Stimulated activated CD4-positive, alpha-beta T cell treated with anti-CD3 and anti-CD28 coated beads, TNF-alpha, amount 100 ng/mL, for 24 hours (primary cell): ENCODE results near the gene KRTAP10-7.
"Not testable (repeated sequence)": the region's sequence is repeated elsewhere in the genome, so short reads cannot be mapped to it uniquely, and the experiment has no call there.

Source experiments
- DNase-seq, 3 experiments: peaks; one replicate each; pipeline ENCODE4 v3.0.0-alpha.2; 2020; ENCODE audit warnings: low read depth in 3 of 3

KRTAP10-7 gene

DNA sequence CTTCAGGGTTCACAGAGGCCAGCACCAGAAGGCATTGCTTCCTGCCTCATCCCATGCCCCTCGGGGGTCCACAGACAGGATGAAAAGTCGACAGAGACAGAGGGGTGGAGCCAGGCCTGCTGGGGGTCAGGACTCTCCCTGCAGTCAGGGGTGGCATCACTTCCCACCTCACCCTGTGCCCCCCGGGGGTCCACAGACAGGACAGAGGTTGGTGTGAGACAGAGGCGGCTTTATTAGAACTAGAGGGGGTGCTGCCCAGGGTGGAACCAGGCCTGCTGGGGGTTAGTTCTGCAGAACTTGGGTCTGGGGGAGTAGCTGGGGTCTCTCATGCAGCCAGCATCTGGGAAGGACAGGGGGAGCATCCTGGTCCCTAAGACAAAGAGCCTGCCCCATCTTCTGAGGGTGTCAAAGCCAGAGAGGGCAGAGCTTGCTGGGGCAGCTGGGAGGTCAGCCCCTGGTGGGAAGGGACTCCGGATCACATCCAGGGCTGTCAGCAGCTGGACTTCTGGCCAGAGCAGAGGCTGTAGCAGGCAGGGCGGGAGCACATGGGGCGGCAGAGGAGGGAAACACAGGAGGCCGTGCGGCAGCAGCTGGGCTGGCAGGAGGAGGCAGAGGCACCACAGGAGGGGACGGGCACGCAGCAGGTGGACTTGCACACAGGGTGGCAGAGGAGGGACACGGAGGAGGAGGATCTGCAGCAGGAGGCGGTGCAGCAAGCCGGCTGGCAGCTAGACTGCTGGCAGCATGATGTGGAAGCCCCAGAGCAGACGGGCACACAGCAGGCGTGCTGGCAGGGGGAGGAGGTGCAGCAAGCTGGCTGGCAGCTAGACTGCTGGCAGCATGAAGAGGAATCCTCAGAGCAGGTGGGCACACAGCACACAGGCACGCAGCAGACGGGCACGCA lies 9.2 kb upstream of the KRTAP10-7 start:
- not testable (repeated sequence) for DNase-seq

DNA sequence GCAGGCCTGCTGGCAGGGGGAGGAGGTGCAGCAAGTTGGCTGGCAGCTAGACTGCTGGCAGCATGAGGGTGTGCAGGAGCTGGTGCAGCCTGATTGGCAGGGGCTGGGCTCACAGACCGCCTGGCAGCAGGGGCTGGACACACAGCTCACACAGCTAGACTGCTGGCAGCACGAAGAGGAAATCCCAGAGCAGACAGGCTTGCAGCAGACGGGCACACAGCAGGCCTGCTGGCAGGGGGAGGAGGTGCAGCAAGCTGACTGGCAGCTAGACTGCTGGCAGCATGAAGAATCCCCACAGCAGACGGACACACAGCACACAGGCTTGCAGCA lies 8.6 kb upstream of the KRTAP10-7 start:
- DNase-seq = not testable (repeated sequence)

- no peak for DNase-seq
These were observed 7.7 kb upstream of the KRTAP10-7 start, which contains the start of gene KRTAP10-6 for GRCh38 chr21:44592446-44593311. TSS of gene KRTAP10-6 (minus strand) at chr21:44592505. CDS start at chr21:44592484, 21 bp downstream.

DNA sequence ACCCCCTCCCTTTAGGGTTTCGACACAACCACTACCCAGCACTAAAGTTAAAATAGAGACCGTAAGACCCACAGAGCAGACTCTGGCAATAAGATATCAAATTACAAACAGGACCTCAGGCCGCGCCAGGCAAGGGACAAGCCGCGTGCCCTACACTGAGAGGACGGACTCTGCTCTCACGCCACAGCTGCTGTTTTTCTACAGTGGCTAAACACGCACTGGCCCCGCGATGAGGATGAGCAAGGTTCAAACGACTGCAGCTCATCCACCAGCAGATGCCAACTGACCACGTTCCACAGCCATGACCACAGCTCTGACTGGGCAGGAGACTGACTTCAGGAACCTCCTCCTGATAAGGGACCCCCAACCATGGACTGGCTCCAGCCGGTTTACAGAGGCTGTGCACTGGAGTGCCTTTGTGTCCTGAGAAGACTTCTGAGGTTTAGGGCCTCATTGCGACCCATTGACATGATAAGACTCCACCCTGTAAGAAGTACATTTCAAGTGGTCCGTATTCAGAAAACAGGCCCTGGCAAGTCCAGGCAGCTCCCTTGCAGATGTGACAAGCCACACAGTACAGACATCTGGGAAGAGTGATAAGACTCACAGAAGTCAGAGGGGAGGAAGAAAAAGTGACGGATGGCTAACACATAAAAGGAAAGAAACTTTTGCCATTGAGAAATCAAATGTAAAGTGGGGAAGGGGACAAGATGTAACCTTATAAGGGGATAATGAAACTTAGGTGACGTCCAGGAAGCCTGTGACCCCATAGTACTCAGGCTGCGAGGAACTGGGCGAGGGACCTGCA lies 6.6 kb upstream of the KRTAP10-7 start:
- DNase-seq = no peak

- no peak for DNase-seq
These were observed 5.9 kb upstream of the KRTAP10-7 start for GRCh38 chr21:44594406-44594916.

GRCh38 chr21:44595524-44595923 lies 4.9 kb upstream of the KRTAP10-7 start:
- DNase-seq = no peak

- no peak for DNase-seq
These were observed 4.2 kb upstream of the KRTAP10-7 start for GRCh38 chr21:44596068-44596725.

- DNase-seq = no peak
These were observed 2.3 kb upstream of the KRTAP10-7 start for GRCh38 chr21:44598061-44598460.

DNA sequence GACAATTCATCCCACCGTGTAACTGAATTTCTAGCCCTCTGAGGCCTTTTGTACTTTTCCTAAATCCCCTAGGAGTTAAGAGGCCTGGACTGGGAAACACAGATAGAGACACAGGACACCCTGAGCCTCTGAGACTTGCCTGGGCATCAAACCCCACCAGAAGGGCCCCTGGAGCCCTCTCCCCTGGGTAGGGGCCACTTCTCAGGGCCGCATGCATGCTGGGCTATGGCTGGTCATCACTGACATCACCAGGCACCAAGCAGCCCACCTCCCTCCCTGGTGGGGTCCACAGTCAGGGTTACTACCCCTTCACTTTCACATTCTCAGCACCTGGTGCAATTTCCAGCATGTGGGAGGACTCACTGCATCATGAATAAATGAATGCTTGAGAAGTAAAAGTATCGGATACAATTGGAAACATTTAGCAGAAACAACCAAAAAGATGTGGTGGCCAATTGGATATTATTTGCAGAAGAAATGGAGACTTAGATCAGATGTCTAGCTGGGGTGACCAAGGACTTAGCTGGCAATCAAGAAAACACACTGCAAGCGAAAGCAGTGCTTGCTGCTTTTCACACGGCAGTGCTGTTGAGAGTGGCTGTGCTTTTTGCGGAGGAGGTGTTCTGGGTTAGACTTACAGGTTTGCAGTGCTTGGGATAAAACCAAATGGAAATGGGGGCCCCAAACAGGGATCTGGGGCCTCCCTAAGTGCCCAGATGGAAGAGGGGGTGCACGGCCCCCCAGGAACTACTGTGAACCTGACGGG lies 950 bp upstream of the KRTAP10-7 start:
- no peak for DNase-seq

DNA sequence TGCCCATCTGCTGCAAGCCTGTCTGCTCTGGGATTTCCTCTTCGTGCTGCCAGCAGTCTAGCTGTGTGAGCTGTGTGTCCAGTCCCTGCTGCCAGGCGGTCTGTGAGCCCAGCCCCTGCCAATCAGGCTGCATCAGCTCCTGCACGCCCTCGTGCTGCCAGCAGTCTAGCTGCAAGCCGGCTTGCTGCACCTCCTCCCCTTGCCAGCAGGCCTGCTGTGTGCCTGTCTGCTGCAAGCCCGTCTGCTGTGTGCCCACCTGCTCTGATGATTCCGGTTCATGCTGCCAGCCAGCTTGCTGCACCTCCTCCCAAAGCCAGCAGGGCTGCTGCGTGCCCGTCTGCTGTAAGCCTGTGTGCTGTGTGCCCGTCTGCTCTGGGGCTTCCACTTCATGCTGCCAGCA lies 694 bp downstream of the KRTAP10-7 start:
- DNase-seq = not testable (repeated sequence)

DNA sequence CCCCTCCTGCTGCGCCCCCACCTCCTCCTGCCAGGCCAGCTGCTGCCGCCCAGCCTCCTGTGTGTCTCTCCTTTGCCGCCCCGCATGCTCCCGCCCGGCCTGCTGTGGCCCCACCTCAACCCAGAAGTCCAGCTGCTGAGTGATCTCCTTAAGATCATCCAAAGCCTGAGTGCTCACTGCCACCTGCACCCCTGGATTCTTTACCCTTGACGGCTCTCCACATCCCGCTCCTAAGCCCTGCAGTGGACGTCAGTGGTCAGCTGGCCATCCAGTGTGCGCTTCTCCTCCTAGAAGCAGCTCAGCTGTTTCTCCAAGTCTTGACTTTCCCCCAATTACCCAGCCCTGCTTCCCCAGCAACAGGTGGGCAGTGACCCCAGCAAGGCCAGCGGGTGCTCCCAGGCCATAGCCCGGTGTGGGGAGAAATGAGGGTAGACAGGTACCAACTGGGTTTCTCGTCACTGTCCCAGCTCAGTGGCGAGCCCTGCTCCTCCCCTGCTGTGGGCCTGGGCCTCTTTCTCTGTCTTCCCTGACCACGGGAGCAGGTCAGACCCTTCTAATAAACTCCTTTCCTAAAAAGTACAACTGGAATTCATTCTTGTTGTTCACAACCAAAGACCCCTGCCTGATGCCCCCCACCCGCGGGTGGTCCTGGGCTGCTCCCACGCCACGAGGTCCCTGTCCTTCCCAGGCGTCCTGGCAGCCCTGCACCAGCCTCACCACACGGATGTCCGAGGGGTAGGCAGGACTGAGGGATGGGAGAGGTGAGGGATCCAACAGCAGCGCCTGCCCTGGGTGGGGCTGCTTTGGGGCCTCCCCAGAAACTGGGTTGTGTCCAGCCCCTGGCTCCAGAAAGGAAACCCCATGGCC lies 1.4 kb downstream of the KRTAP10-7 start:
- DNase-seq = no peak

GRCh38 chr21:44602463-44602850 lies 2.1 kb downstream of the KRTAP10-7 start:
- DNase-seq = no peak

DNA sequence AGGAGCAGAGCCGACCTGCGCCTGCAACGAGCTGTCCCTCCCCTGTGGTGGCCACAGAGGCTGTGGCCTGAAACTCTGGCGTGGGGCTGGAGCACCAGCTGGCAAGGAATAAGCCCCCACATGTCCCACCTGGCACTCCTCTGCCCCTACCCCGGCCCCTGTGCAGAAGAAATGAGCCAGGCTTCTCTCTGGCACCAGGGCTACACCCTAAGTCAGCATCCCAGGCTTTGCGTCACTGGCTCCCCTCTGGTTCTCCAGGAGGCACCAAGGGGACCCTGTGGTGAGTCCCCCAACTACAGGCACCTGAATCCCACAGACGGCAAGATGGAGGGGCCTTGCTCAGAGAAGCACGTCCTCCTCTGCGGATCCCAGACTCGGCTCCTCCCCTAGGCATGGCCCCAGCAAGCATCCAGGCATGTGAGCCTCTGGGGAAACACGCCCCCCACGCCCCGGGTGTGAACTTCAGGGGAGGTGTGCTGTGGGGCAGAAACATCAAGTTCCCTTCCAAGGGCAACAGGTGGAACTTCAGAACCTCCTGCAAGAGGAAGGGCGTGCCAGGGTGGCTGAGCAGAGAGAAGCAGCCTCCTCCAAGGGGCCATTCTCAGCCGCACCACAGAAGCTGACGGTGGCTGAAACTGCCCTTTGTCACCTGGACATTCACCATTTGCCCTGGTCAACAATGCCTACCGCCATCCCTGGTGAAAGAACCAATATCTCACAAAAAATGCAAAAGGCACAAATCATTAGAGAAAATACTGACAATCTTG lies 2.9 kb downstream of the KRTAP10-7 start:
- no peak for DNase-seq

DNA sequence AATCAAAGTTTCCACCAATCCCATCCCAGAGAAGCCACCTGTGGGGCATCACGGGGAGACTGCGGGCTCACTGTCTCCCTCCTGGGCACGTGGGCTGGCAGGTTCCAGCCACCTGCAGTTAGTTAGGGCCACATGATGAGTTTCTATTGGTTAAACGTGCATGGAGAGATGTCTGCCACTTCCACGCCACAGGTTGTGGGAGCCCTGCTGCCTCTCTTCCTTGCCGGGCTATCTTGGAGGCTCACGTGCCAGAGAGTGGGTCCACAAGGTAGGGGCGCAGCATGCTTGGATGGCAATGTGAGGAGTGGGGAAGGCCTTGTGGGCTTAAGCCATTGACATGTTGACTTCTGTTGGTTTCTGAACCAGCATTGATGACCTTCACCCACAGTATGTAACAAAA lies 3.5 kb downstream of the KRTAP10-7 start:
- no peak for DNase-seq

GRCh38 chr21:44606495-44606894 lies 6.1 kb downstream of the KRTAP10-7 start:
- DNase-seq = no peak

DNA sequence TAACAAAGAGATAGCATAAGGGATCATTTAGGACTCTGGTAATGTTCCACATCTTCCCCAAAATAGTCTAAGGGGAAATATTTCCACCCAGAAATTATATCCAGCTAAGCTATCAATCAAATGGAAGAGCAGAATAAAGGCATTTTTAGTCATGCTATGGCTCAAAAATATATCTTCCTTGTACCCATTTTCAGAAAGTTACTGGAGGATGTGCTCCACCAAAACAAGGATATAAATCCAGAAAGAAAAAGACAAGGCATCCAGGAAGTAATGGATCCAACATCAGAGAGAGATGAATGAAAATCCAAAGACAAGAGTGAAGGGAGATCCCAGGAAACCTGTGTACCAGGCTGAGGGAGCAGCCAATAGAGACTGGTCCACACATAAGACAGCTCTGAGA lies 8.8 kb downstream of the KRTAP10-7 start:
- no peak for DNase-seq

DNA sequence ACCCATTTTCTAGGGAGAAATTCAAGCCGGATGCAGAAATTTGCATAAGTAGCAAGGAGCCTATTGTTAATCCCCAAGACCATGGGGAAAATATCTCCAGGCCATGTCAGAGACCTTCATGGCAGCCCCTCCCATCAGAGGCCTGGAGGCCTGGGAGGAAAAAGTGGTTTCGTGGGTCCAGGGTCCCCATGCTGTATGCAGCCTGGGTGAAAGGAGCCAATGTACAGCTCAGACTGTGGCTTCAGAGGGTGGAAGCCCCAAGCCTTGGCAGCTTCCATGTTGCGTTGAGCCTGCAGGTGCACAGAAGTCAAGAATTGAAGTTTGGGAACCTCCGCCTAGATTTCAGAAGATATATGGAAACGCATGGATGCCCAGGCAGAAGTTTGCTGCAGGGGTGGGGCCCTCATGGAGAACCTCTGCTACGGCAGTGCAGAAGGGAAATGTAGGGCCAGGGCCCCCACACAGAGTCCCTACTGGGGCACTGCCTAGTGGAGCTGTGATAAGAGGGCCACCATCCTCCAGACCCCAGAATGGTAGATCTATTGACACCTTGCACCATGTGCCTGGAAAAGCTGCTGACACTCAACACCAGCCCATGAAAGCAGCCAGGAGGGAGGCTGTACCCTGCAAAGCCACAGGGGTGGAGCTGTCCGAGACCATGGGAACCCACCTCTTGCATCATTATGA lies 9.9 kb downstream of the KRTAP10-7 start:
- not testable (repeated sequence) for DNase-seq

DNA sequence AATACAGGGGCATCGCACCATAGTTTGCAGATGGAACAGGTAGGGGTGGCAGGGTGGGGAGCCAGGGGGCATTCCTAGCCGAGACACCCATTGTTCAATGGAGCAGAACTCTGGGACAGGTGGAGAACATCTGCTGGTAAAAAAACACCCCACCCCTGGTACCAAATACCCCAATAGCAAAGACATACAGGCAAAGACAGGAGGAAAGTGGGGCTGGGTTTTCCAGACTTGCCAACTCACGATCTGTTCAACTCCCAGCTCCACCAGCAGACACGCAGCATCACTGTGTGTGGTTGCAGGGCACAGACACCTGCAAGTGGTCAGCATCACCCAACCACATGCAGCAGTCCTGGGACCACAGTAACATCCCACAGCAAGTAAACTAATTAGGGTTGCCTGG lies 11.2 kb downstream of the KRTAP10-7 start:
- no peak for DNase-seq
